Mesenchymal stem cell (in vitro differentiated cells and primary cell): ENCODE data around the gene CHDH.

Experiments used
- DNase-seq: peaks from one replicate; pipeline ENCODE4 v3.0.0-alpha.2; 2013
- H2AFZ ChIP-seq: one replicate; pipeline ENCODE4 v1.6.1; 2013; ENCODE audit warnings: low read depth, mild to moderate bottlenecking, control low read depth, inconsistent platforms, low read length, moderate library complexity
- H2AK5ac ChIP-seq: 2 replicates; pipeline ENCODE4 v1.6.1; 2013; ENCODE audit warnings: low read length, moderate library complexity, mild to moderate bottlenecking, inconsistent platforms; ENCODE audit not compliant: severe bottlenecking
- H2BK120ac ChIP-seq: one replicate; pipeline ENCODE4 v1.6.1; 2013; ENCODE audit warnings: low read depth, mild to moderate bottlenecking, inconsistent platforms, low read length, moderate library complexity
- H2BK12ac ChIP-seq, 2 experiments: one replicate each; pipeline ENCODE4 v1.6.1; 2013; ENCODE audit warnings: inconsistent platforms in 2 of 2, low read length in 2 of 2, mild to moderate bottlenecking in 2 of 2, moderate library complexity in 2 of 2, control low read depth in 1 of 2
- H2BK15ac ChIP-seq: one replicate; pipeline ENCODE4 v1.6.1; 2013; ENCODE audit warnings: mild to moderate bottlenecking, low read depth, inconsistent platforms; ENCODE audit not compliant: poor library complexity, severe bottlenecking
- H2BK5ac ChIP-seq: 2 replicates; pipeline ENCODE4 v1.6.1; 2013; ENCODE audit warnings: low read depth, mild to moderate bottlenecking, low read length, control low read depth, inconsistent platforms; ENCODE audit not compliant: poor library complexity, severe bottlenecking
- H3K14ac ChIP-seq, 2 experiments: one replicate each; pipeline ENCODE4 v1.6.1; 2013; ENCODE audit warnings: inconsistent platforms in 2 of 2, low read length in 2 of 2, control low read depth in 1 of 2, mild to moderate bottlenecking in 1 of 2, moderate library complexity in 1 of 2
- H3K18ac ChIP-seq, 2 experiments: one replicate each; pipeline ENCODE4 v1.6.1; 2013; ENCODE audit warnings: inconsistent platforms in 2 of 2, low read length in 2 of 2, control low read depth in 1 of 2, low read depth in 1 of 2, mild to moderate bottlenecking in 1 of 2
- H3K23ac ChIP-seq, 2 experiments: one replicate each; pipeline ENCODE4 v1.6.1; 2013; ENCODE audit warnings: inconsistent platforms in 2 of 2, low read length in 2 of 2, mild to moderate bottlenecking in 2 of 2, moderate library complexity in 2 of 2, control low read depth in 1 of 2
- H3K27ac ChIP-seq: 2 replicates; pipeline ENCODE4 v1.5.1; 2013; ENCODE audit warnings: mild to moderate bottlenecking, moderate library complexity, low read length, control low read depth, inconsistent platforms; ENCODE audit not compliant: poor library complexity, severe bottlenecking
- H3K27me3 ChIP-seq, 2 experiments: 2 replicates each; pipeline versions ENCODE4 v1.6.1 to v1.7.0; 2013; ENCODE audit warnings: low read length in 2 of 2, mild to moderate bottlenecking in 2 of 2, moderate library complexity in 2 of 2, control low read depth in 1 of 2, inconsistent platforms in 1 of 2; ENCODE audit not compliant: control insufficient read depth in 1 of 2, insufficient read depth in 1 of 2
- H3K36me3 ChIP-seq, 2 experiments: 2 replicates each; pipeline versions ENCODE4 v1.6.1 to v1.7.0; 2013; ENCODE audit warnings: low read length in 2 of 2, control low read depth in 1 of 2, inconsistent platforms in 1 of 2, low read depth in 1 of 2, mild to moderate bottlenecking in 1 of 2; ENCODE audit not compliant: insufficient read depth in 2 of 2, control insufficient read depth in 1 of 2
- H3K4ac ChIP-seq, 2 experiments: one replicate each; pipeline ENCODE4 v1.6.1; 2013; ENCODE audit warnings: inconsistent platforms in 2 of 2, low read length in 2 of 2, mild to moderate bottlenecking in 2 of 2, moderate library complexity in 2 of 2, control low read depth in 1 of 2, low read depth in 1 of 2
- H3K4me1 ChIP-seq: 2 replicates; pipeline ENCODE4 v1.6.1; 2013; ENCODE audit warnings: low read depth, low read length, control low read depth; ENCODE audit not compliant: control insufficient read depth, insufficient read depth
- H3K4me2 ChIP-seq: 2 replicates; pipeline ENCODE4 v1.6.1; 2013; ENCODE audit warnings: low read length, mild to moderate bottlenecking, inconsistent platforms; ENCODE audit not compliant: poor library complexity, severe bottlenecking
- H3K4me3 ChIP-seq, 2 experiments: 2 replicates each; pipeline versions ENCODE4 v1.5.1 to v1.7.0; 2013; ENCODE audit warnings: low read length in 2 of 2, mild to moderate bottlenecking in 2 of 2, control low read depth in 1 of 2, low read depth in 1 of 2; ENCODE audit not compliant: insufficient read depth in 1 of 2
- H3K79me1 ChIP-seq: replicated peaks from 2 replicates; pipeline ENCODE4 v1.6.1; 2013; ENCODE audit warnings: mild to moderate bottlenecking, control low read depth, low read length, inconsistent platforms; ENCODE audit not compliant: poor library complexity, severe bottlenecking
- H3K9ac ChIP-seq: 2 replicates; pipeline ENCODE4 v1.7.0; 2013; ENCODE audit warnings: mild to moderate bottlenecking, low read length, moderate library complexity
- H3K9me3 ChIP-seq: 2 replicates; pipeline ENCODE4 v1.7.0; 2013; ENCODE audit warnings: mild to moderate bottlenecking, low read length; ENCODE audit not compliant: control insufficient read depth
- H4K8ac ChIP-seq: one replicate; pipeline ENCODE4 v1.6.1; 2013; ENCODE audit warnings: inconsistent platforms, mild to moderate bottlenecking, low read length, moderate library complexity
- H4K91ac ChIP-seq: one replicate; pipeline ENCODE4 v1.6.1; 2013; ENCODE audit warnings: mild to moderate bottlenecking, low read length, inconsistent platforms
- WGBS: methylation state at CpG from one replicate; pipeline ENCODE4 v1.1.7; 2013; ENCODE audit warnings: mixed read lengths; 5-methylcytosine and 5-hydroxymethylcytosine counted together

CHDH gene

DNA sequence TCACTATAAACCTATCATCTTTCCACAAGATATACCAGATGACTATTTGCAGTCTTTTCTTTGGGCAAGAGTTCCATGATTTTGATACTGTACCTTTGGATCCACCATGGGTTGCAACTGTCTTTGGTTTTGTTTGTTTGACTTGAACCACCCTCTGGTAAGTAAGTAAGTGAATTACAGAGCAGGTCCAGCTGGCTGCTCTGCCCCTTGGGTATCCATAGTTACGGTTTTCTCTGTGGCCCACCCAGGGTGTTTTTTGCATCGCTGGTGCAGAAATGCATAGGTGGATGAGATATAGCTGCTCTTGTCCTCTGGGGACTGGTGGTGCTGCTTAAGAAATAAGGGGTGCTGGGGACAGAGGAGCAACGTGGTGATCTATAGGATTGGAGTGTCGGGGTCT is 33.8 kb downstream of the CHDH start:
- no peak overlapping the region for H2BK120ac ChIP-seq
- no peaks in the 10 kb centered on the region for H3K36me3 ChIP-seq
- no peak overlapping the region for H2BK5ac ChIP-seq
- H3K4me3 ChIP-seq = no peak overlapping the region
- H2AK5ac ChIP-seq = no peak overlapping the region
- no peaks in the 10 kb centered on the region for H3K79me1 ChIP-seq
- 77% methylated on average over 4 of the region's 4 CpGs for WGBS
- H3K18ac ChIP-seq = no peak overlapping the region
- H3K23ac ChIP-seq = no peak overlapping the region
- no peak overlapping the region for H3K27ac ChIP-seq
- H4K91ac ChIP-seq = no peak overlapping the region
- H2AFZ ChIP-seq = no peak overlapping the region
- H4K8ac ChIP-seq = no peak overlapping the region
- no peak overlapping the region for H3K4ac ChIP-seq
- H3K9me3 ChIP-seq = no peaks in the 10 kb centered on the region
- H3K4me2 ChIP-seq = no peak overlapping the region
- DNase-seq = no peak
- no peak overlapping the region for H2BK15ac ChIP-seq
- no peak overlapping the region for H3K9ac ChIP-seq
- no peak overlapping the region for H2BK12ac ChIP-seq
- peaks cover 1% of the 10 kb centered on the region for H3K4me1 ChIP-seq
- no peaks in the 10 kb centered on the region for H3K27me3 ChIP-seq
- no peak overlapping the region for H3K14ac ChIP-seq

DNA sequence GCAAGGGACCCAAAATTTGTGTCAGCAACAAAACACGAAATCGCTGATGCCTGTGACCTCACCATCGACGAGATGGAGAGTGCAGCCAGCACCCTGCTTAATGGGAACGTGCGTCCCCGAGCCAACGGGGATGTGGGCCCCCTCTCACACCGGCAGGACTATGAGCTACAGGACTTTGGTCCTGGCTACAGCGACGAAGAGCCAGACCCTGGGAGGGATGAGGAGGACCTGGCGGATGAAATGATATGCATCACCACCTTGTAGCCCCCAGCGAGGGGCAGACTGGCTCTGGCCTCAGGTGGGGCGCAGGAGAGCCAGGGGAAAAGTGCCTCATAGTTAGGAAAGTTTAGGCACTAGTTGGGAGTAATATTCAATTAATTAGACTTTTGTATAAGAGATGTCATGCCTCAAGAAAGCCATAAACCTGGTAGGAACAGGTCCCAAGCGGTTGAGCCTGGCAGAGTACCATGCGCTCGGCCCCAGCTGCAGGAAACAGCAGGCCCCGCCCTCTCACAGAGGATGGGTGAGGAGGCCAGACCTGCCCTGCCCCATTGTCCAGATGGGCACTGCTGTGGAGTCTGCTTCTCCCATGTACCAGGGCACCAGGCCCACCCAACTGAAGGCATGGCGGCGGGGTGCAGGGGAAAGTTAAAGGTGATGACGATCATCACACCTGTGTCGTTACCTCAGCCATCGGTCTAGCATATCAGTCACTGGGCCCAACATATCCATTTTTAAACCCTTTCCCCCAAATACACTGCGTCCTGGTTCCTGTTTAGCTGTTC is 34.9 kb downstream of the CHDH start:
- no peaks in the 10 kb centered on the region for H3K79me1 ChIP-seq
- no peak overlapping the region for H3K18ac ChIP-seq
- H4K91ac ChIP-seq = no peak overlapping the region
- no peak overlapping the region for H3K4me3 ChIP-seq
- no peak overlapping the region for H3K4ac ChIP-seq
- no peak overlapping the region for H3K14ac ChIP-seq
- H3K4me1 ChIP-seq = peaks cover 11% of the 10 kb centered on the region
- H2BK5ac ChIP-seq = no peak overlapping the region
- no peaks in the 10 kb centered on the region for H3K36me3 ChIP-seq
- WGBS = 91% methylated on average over 24 of the region's 24 CpGs
- H3K27ac ChIP-seq = no peak overlapping the region
- H3K27me3 ChIP-seq = no peaks in the 10 kb centered on the region
- no peak overlapping the region for H3K4me2 ChIP-seq
- H4K8ac ChIP-seq = no peak overlapping the region
- H2BK120ac ChIP-seq = no peak overlapping the region
- no peak overlapping the region for H2BK12ac ChIP-seq
- H2AK5ac ChIP-seq = no peak overlapping the region
- no peak for DNase-seq
- no peak overlapping the region for H2BK15ac ChIP-seq
- no peak overlapping the region for H2AFZ ChIP-seq
- no peak overlapping the region for H3K23ac ChIP-seq
- no peak overlapping the region for H3K9ac ChIP-seq
- H3K9me3 ChIP-seq = no peaks in the 10 kb centered on the region

- H3K79me1 ChIP-seq = no peaks in the 10 kb centered on the region
Measured at GRCh38 chr3:53809764-53810400, 36.3 kb downstream of the CHDH start.

DNA sequence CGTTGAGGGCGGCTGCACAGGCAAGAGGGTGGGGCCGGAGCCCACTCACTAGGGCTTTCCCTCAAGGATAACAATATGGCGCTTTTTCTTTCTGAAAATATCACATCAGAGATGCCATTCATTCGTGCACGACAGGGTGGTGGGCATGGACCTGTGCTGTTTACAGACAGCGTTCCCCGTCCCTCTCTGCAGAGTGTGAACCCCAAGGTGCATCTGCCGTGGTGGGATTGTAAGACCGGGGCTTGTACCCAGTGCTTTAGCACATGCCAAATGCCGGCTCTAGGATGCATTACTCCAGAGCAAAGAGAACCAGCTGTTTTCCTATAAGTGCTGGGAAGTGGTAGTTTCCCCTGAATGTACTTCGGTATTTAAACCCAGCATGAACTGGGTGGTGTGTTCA is 37.0 kb downstream of the CHDH start:
- H2BK120ac ChIP-seq = no peak overlapping the region
- no peak overlapping the region for H2BK12ac ChIP-seq
- 92% methylated on average over 12 of the region's 12 CpGs for WGBS
- H3K14ac ChIP-seq = no peak overlapping the region
- H2AK5ac ChIP-seq = no peak overlapping the region
- no peak overlapping the region for H2BK5ac ChIP-seq
- H3K27ac ChIP-seq = no peak overlapping the region
- H3K36me3 ChIP-seq = no peaks in the 10 kb centered on the region
- H3K18ac ChIP-seq = no peak overlapping the region
- H2AFZ ChIP-seq = no peak overlapping the region
- DNase-seq = no peak
- H2BK15ac ChIP-seq = no peak overlapping the region
- H4K91ac ChIP-seq = no peak overlapping the region
- no peak overlapping the region for H3K9ac ChIP-seq
- peaks cover 29% of the 10 kb centered on the region for H3K4me1 ChIP-seq
- no peak overlapping the region for H3K4me3 ChIP-seq
- H3K9me3 ChIP-seq = no peaks in the 10 kb centered on the region
- H3K23ac ChIP-seq = no peak overlapping the region
- H3K27me3 ChIP-seq = no peaks in the 10 kb centered on the region
- no peak overlapping the region for H3K4ac ChIP-seq
- H3K4me2 ChIP-seq = no peak overlapping the region
- no peak overlapping the region for H4K8ac ChIP-seq
- no peaks in the 10 kb centered on the region for H3K79me1 ChIP-seq

More at GRCh38 chr3:53809764-53810400, 36.3 kb downstream of the CHDH start:
- no peak overlapping the region for H2AFZ ChIP-seq
- H3K9ac ChIP-seq = no peak overlapping the region
- DNase-seq = no peak
- no peak overlapping the region for H3K14ac ChIP-seq
- peak overlapping the region; percentile 18 for H4K91ac ChIP-seq
- no peak overlapping the region for H2BK5ac ChIP-seq
- H3K4me1 ChIP-seq = peaks cover 23% of the 10 kb centered on the region
- no peak overlapping the region for H2BK120ac ChIP-seq
- H2BK12ac ChIP-seq = no peak overlapping the region
- H3K27ac ChIP-seq = no peak overlapping the region
- no peak overlapping the region for H3K23ac ChIP-seq
- H4K8ac ChIP-seq = no peak overlapping the region
- H3K4me3 ChIP-seq = no peak overlapping the region
- WGBS = 96% methylated on average over 28 of the region's 28 CpGs
- no peak overlapping the region for H3K4ac ChIP-seq
- no peak overlapping the region for H3K18ac ChIP-seq
- no peaks in the 10 kb centered on the region for H3K36me3 ChIP-seq
- H2BK15ac ChIP-seq = no peak overlapping the region
- H3K9me3 ChIP-seq = no peaks in the 10 kb centered on the region
- no peaks in the 10 kb centered on the region for H3K27me3 ChIP-seq
- H3K4me2 ChIP-seq = no peak overlapping the region
- H2AK5ac ChIP-seq = no peak overlapping the region
